Hematopoietic multipotent progenitor cell (in vitro differentiated cells): Measurements from ENCODE around the gene NETO2. TPM values are rescaled to one million over a fixed set of nuclear protein-coding genes. Genes with fewer than 3 reads are reported as not detected.

Experiments
- DNase-seq, 3 donors: peaks; one replicate each; pipeline ENCODE4 v3.0.0-alpha.2; 2011 to 2015; ENCODE audit warnings: low read depth in 2 of 3, low spot score in 2 of 3
- total RNA-seq: library from RNA; depleted of rRNA; stranded (reverse); fragments of >200 nt; gene quantifications from one replicate; pipeline ENCODE4 v1.2.3, GENCODE V29; 2012

The NETO2 gene
- total RNA-seq, 1 donor: 0.27 TPM

DNA sequence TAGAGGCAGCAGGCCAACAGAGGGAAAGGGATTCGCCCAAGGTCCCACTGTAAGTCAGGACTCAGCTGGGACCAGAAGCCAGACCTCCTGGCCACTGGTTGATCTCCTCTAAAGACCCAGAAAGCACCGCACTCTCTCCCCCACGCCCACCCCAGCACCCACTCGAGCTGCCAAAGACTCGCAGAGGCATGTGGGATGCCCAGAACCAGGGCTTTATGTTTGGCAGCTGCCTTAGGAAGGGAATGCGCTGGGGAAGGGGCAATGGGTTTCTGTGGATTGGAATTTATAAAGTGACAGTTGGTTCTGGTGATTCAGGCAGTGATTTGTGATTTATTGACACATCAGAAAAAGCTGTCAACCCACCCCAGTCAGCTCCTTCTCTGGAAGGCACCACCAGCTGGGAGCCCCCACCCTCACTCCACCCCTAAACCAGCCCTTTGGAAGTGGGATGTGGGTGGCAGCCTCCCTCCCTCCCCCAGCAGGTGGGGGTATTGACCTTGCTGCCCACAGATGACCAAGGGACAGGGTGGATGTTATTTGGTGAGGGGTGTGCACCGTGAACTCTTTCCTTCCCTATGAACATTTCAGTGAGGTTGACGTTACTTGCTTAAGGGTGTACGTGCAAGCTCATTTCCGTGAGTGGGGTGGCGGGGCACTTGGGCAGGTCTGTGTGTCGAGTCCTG lies 93.7 kb downstream of the NETO2 start:
- no peak for DNase-seq

DNA sequence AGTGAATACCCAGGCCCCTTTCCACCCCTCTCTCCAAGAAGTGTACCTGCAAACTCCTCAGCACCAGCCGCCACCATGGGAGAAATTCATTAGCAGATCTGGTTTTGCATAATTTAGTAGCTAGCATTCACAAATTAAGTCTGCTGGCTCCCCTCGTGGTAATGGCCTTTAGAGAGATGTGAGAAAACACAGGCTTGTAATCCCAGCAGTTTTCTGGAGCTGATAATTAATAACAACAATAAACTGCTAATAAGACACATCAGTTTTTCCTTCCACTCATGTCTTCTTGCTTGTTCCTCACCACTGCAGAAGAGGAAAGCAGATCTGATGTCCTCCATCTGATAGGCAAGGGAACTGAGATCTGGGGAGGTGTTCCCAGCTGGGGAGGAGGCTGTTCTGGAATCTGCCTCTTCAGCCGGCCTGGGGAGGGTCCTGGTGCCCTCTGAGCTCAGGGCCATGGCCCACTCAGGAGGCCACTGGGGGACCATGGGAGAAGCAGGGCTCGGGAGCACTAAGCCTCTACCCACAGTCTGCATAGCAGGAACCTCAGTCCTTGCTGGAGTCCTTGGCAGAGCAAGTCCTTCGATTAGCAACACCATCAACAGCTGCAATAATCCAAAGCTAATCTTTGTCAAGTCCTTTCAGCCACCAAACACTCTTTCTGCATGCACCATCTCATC lies 96.1 kb downstream of the NETO2 start:
- no peak for DNase-seq

DNA sequence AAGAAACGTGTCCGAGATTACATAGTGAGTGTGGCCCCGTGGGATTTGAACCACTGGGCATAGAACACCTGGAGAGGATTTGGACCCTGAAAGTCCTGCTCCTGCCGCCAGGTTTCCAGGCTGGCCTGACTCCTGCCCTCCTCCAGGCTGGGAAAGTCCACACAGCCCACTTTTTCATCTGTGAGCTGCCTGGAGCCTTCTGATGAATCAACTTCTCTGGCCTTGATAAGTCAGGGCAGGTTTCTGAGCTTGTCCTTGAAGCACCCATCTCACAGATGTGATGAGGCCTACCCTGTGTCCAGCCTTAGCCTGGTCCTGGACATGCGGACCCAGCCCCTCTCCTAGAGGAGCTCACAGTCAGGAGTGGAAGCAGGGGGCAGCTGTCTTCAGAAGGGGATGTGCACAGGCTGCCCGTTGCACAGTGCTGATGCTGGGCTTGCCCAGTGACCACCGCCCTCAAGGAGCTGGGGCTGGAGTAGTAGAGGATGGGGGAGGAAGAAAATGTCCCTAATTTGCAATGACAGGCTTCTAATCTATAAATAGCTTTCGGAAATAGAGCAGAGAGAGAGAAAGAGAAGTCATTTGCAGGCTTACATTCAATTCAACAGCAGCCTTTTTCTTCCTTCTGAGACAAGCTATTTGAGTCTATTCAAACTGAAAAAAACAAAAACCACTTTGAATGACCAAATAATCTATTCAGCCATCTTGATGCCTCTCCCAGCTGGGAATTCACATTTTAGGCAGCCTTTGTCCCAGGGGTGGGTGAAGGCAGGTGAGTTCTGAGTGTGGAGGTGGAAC lies 96.8 kb downstream of the NETO2 start:
- DNase-seq: no peak

GRCh38 chr16:47045459-47045858 lies 98.3 kb downstream of the NETO2 start:
- peak in 1 of 3 donors; percentile 33 for DNase-seq

GRCh38 chr16:47045023-47045422 lies 98.7 kb downstream of the NETO2 start:
- DNase-seq: peak in 1 of 3 donors; percentile 35

DNA sequence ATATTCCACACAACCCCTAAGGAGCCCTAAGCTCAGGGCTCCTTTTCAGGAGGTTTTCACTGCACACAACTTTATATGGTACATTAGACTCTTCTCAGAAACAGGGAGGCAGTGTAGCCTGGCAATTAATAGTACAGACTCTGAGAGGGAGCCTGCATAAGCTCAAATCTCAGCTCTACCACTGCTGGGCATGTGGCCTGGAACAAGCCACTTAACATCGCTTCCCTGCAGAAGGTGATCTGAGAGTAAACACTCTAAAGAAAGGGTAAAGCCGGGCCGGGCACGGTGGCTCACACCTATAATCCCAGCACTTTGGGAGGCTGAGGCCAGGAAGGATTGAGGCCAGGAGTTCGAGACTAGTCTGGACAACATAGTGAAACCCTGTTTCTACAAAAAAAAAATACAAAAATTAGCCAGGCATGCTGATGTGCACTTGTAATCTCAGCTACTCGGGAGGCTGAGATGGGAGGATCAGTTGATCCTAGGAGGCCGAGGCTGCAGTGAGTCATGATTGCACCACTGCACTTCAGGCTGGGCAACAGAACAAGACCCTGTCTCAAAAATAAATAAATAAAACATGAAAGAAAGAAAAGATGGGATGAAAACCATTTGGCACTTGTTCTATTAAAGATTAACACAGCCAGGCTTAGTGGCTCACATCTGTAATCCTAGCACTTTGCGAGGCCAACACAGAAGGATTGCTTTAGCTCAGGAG lies 99.6 kb downstream of the NETO2 start:
- DNase-seq: no peak

GRCh38 chr16:47043200-47043599 lies 100.5 kb downstream of the NETO2 start:
- DNase-seq: no peak

- DNase-seq: peak; percentile 76 to 85 (median 81)
These were observed 105.8 kb downstream of the NETO2 start for GRCh38 chr16:47037746-47038458.

DNA sequence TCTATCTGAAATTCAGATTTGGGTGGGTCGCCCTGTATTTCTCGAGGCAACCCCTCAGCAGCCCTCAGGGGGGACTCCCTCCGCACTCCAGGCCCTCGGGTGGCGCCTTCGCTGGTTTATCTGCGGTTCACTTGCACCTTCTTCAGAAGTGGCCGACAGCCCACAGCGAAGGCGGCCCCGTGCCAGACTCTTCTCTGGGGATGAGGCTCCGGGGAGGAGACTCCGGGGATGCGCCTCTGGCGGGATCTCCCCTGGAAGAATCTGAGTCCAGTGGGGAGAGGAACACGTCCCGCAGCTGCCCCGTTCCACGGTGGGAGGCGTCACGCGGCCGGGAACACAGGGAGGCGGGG lies 106.4 kb downstream of the NETO2 start:
- peak in 1 of 3 donors; percentile 57 for DNase-seq

- no peak for DNase-seq
These were observed 107.5 kb downstream of the NETO2 start for GRCh38 chr16:47036201-47036600.

- no peak for DNase-seq
These were observed 108.3 kb downstream of the NETO2 start for GRCh38 chr16:47035436-47035835.

GRCh38 chr16:47034455-47034854 lies 109.3 kb downstream of the NETO2 start:
- no peak for DNase-seq

- no peak for DNase-seq
These were observed 110.6 kb downstream of the NETO2 start for GRCh38 chr16:47033176-47033575.

DNA sequence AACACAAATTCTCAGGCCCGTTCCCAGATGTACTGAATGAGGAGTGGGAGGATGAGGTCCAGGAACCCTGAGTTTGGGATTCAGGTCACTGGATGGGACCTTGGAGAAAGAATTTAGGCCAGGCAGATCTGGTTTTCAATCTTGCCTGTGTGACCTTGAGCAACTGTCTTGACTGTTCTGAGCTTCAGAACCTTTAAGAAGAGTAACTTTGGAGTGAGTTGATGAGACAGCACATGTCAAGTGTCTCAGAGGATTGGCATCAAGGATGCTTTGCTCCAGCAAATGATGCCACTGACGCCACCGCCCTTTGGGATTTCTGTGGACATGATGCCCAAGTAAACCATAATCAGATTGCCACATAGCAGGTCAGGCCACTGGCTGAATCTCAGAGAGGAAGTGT lies 114.0 kb downstream of the NETO2 start:
- no peak for DNase-seq

- no peak for DNase-seq
These were observed 114.9 kb downstream of the NETO2 start for GRCh38 chr16:47028767-47029377.

Other genes with a start within 250 kb of the NETO2 start
- gene DNAJA2, start 170.3 kb downstream of the NETO2 start, total RNA-seq: 19.7 TPM